Activated T-helper 2 cell treated with anti-CD3 and anti-CD28 coated beads, Interferon-gamma antibody, Interleukin-2, Interleukin-4, amounts not matched to agents 10 μg/mL and 5 μg/mL and 100 μg/mL, durations not matched to agents 14 hours and 24 hours and 36 hours (primary cell): ENCODE results near the gene DLX6. TPM values are rescaled to one million over a fixed set of nuclear protein-coding genes. Genes with fewer than 3 reads are reported as not detected.

Experiments used
- DNase-seq: peaks from one replicate; pipeline ENCODE4 v3.0.0; 2021; ENCODE audit warnings: low spot score
- H3K27ac Mint-ChIP-seq: one replicate; pipeline ENCODE4 v1.8.0; 2021; ENCODE audit warnings: mixed read lengths
- H3K27me3 Mint-ChIP-seq: one replicate; pipeline ENCODE4 v1.8.0; 2021; ENCODE audit warnings: low read depth, mixed read lengths
- H3K36me3 Mint-ChIP-seq: one replicate; pipeline ENCODE4 v1.8.0; 2021; ENCODE audit warnings: low read depth, mixed read lengths
- H3K4me1 Mint-ChIP-seq: one replicate; pipeline ENCODE4 v1.8.0; 2021; ENCODE audit warnings: low read depth, mixed read lengths
- H3K4me3 Mint-ChIP-seq: one replicate; pipeline ENCODE4 v1.8.0; 2021; ENCODE audit warnings: low read depth, mild to moderate bottlenecking, moderate library complexity, mixed read lengths
- H3K9me3 Mint-ChIP-seq: one replicate; pipeline ENCODE4 v1.8.0; 2021; ENCODE audit warnings: mixed read lengths
- intact Hi-C: fragments of 100-400 bp; cut with micrococcal nuclease; formaldehyde crosslinking; loops from one replicate; pipeline ENCODE4 v1.15.1; 2023
- total RNA-seq: library from RNA; stranded (reverse); gene quantifications from 2 replicates; pipeline ENCODE4 v1.2.3, GENCODE V29; 2022

Gene DLX6
- total RNA-seq, 1 donor from 2014 or later, result not detected

GRCh38 chr7:97017192-97018125 is 12.1 kb downstream of the DLX6 start:
- H3K4me3 Mint-ChIP-seq, result no peak overlapping the region
- peaks cover 6% of the 10 kb centered on the region for H3K4me1 Mint-ChIP-seq
- no peaks in the 10 kb centered on the region for H3K9me3 Mint-ChIP-seq
- DNase-seq, result no peak
- H3K27ac Mint-ChIP-seq, result no peak overlapping the region
- H3K36me3 Mint-ChIP-seq, result no peaks in the 10 kb centered on the region
- H3K27me3 Mint-ChIP-seq, result peaks cover 92% of the 10 kb centered on the region
- intact Hi-C loops, result no loop called here

DNA sequence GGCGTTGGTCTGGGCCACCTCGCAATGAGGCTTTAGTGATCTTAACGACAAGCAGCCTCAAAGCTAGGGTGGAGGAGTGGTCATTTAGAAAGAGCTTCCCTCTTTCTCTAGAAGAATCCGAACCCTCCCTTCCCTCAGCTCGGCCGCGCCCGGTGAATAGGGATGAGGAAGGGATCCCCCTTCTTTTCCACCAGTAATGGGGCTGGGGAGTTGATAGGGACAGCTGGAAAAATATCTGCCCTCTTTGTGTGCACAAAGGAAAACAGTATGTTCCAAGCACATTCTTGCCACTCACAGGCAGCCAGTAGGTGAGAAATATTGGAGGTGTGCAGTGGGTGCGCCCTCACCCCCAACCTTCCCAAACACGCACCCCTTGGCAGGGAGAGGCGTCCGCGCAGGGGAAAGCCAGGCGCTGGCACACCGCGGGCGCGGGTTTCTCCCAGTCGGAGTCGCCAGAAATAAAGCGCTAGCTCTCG is 12.8 kb downstream of the DLX6 start:
- H3K4me1 Mint-ChIP-seq, result peaks cover 7% of the 10 kb centered on the region
- H3K9me3 Mint-ChIP-seq, result no peaks in the 10 kb centered on the region
- peaks cover 92% of the 10 kb centered on the region for H3K27me3 Mint-ChIP-seq
- H3K4me3 Mint-ChIP-seq, result no peak overlapping the region
- no peak for DNase-seq
- H3K27ac Mint-ChIP-seq, result no peak overlapping the region
- H3K36me3 Mint-ChIP-seq, result no peaks in the 10 kb centered on the region
- intact Hi-C loops, result no loop called here

DNA sequence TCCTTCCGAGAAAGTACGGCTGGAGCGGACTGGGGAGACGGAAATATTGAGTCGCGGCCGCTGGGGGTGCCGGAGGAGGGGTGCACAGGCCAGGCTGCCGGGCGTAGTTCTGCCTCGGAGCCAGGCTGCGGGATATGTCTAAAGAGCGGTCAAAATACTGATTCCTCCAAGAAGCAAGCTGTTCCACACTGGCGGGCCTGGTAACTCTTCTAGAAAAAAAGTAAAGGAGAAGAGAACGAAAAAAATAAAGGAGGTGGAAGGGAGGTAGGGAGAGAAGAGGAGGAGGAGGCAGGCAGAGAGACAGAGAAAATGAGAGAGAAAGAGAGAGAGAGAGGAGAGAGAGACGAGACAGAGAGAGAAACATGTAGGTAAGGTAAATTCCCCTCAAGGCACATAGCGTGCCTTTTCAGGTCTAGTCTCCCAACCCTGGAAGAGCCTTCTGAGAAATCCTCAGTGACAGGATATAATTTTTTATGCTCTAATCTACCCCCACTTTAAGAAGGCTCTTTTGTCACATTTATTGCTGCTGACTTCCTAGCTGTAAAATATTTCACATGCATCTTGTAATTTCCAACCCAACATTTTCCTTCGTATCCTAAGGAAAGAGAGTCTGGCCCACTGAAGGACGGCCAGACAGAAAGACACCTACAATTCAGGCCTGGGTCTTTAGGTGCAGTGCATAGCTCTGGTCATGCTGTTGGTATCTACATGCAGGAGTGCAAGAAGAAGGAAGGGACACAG is 13.6 kb downstream of the DLX6 start:
- Mint-ChIP-seq H3K4me1 (peaks cover 8% of the 10 kb centered on the region), H3K27ac (no peak overlapping the region), H3K36me3 (no peaks in the 10 kb centered on the region), H3K9me3 (no peaks in the 10 kb centered on the region), H3K27me3 (peaks cover 92% of the 10 kb centered on the region), H3K4me3 (no peak overlapping the region)
- intact Hi-C loops, result no loop called here
- no peak for DNase-seq

DNA sequence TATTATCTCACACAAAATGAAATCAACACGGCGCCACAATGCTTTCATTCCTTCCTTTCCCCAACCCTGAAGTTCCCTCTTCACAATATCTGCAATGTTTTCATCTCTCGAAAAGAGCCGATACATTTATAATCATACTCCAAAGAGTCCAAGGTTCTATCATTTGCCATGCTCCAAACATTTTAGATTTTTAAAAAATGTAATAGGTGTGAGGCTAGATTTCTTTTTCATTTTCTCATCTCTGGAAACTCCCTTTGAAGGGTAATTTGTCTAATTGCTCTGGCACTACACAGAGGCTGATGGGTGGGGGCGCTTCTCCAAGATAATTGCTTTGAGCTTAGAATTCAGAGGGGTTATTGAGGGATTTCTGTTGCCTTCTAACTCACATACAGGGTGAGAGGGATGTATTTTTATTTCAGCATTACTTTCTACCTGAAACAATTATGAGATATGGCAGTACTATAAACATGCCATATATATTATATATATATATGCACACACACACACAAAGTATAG is 14.4 kb downstream of the DLX6 start:
- DNase-seq, result no peak
- H3K4me1 Mint-ChIP-seq, result peaks cover 12% of the 10 kb centered on the region
- intact Hi-C loops, result loop anchor here (10.0 kb wide), 1 partner anchor 1595 kb away; the partner anchor contains the start of gene NPTX2
- no peaks in the 10 kb centered on the region for H3K9me3 Mint-ChIP-seq
- H3K36me3 Mint-ChIP-seq, result peaks cover 3% of the 10 kb centered on the region
- no peak overlapping the region for H3K4me3 Mint-ChIP-seq
- peaks cover 92% of the 10 kb centered on the region for H3K27me3 Mint-ChIP-seq
- H3K27ac Mint-ChIP-seq, result no peak overlapping the region

GRCh38 chr7:97020601-97020995 is 15.2 kb downstream of the DLX6 start:
- Mint-ChIP-seq H3K27me3 (peaks cover 91% of the 10 kb centered on the region), H3K36me3 (peaks cover 3% of the 10 kb centered on the region), H3K4me1 (peaks cover 12% of the 10 kb centered on the region), H3K4me3 (no peak overlapping the region), H3K9me3 (no peaks in the 10 kb centered on the region), H3K27ac (no peak overlapping the region)
- DNase-seq, result no peak
- intact Hi-C loops, result loop anchor here (10.0 kb wide), 1 partner anchor 1594 kb away; the partner anchor contains the start of gene NPTX2

GRCh38 chr7:97020996-97021746 is 15.8 kb downstream of the DLX6 start:
- H3K27me3 Mint-ChIP-seq, result peaks cover 91% of the 10 kb centered on the region
- DNase-seq, result no peak
- intact Hi-C loops, result loop anchor here (1.0 to 10.0 kb wide), 2 partner anchors 8 to 1594 kb away; partner anchors contain the start of gene NPTX2
- H3K27ac Mint-ChIP-seq, result no peak overlapping the region
- no peak overlapping the region for H3K4me3 Mint-ChIP-seq
- peaks cover 15% of the 10 kb centered on the region for H3K4me1 Mint-ChIP-seq
- H3K36me3 Mint-ChIP-seq, result peaks cover 3% of the 10 kb centered on the region
- no peaks in the 10 kb centered on the region for H3K9me3 Mint-ChIP-seq

- intact Hi-C loops, result loop anchor here (1.0 to 10.0 kb wide), 4 partner anchors 9 to 1593 kb away; partner anchors contain the start of gene NPTX2
- no peak for DNase-seq
Observed at GRCh38 chr7:97021747-97022490, 16.6 kb downstream of the DLX6 start.

GRCh38 chr7:97022491-97023306 is 17.3 kb downstream of the DLX6 start:
- peaks cover 3% of the 10 kb centered on the region for H3K36me3 Mint-ChIP-seq
- H3K9me3 Mint-ChIP-seq, result no peaks in the 10 kb centered on the region
- no peak overlapping the region for H3K27ac Mint-ChIP-seq
- H3K4me1 Mint-ChIP-seq, result peaks cover 23% of the 10 kb centered on the region
- peaks cover 92% of the 10 kb centered on the region for H3K27me3 Mint-ChIP-seq
- no peak overlapping the region for H3K4me3 Mint-ChIP-seq
- intact Hi-C loops, result loop anchor here (1.0 to 10.0 kb wide), 3 partner anchors 18 to 1592 kb away; partner anchors contain the start of gene NPTX2
- DNase-seq, result no peak

More at GRCh38 chr7:97021747-97022490, 16.6 kb downstream of the DLX6 start:
- peaks cover 3% of the 10 kb centered on the region for H3K36me3 Mint-ChIP-seq
- H3K4me3 Mint-ChIP-seq, result no peak overlapping the region
- H3K4me1 Mint-ChIP-seq, result peaks cover 18% of the 10 kb centered on the region
- no peaks in the 10 kb centered on the region for H3K9me3 Mint-ChIP-seq
- H3K27me3 Mint-ChIP-seq, result peaks cover 92% of the 10 kb centered on the region
- H3K27ac Mint-ChIP-seq, result no peak overlapping the region

- Mint-ChIP-seq H3K4me1 (peaks cover 23% of the 10 kb centered on the region), H3K27me3 (peaks cover 83% of the 10 kb centered on the region), H3K36me3 (peaks cover 3% of the 10 kb centered on the region), H3K4me3 (no peak within 1 kb of the TSS), H3K9me3 (no peaks in the 10 kb centered on the region), H3K27ac (peak within 1 kb of the TSS; percentile 53)
- intact Hi-C loops, result loop anchor here (10.0 kb wide), 1 partner anchor 1590 kb away; the partner anchor contains the start of gene NPTX2
- DNase-seq, result no peak
Observed at GRCh38 chr7:97024209-97025129, 19.1 kb downstream of the DLX6 start, which contains the start of gene DLX5. Gene DLX5, minus strand, starts transcription at chr7:97024831. Its CDS starts 208 bp downstream, at chr7:97024623.

DNA sequence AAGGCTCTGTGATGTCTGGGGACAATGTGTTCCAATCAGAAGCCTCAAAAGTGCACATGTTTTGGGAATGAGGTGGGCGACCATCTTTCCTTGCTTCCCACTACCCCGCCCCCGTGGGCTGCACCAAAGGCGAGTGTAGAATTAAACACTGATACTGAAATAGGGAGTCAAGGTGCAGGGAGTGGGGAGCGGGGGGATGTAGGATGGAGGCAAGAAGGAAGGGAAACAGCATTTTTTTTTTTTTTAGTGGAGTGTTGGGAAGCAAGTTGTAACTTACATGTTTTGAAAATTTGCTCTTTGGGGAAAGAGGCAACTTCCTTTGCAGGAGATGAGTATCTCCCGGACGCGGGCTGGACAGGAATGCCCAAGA is 19.8 kb downstream of the DLX6 start:
- Mint-ChIP-seq H3K36me3 (peaks cover 3% of the 10 kb centered on the region), H3K4me1 (peaks cover 23% of the 10 kb centered on the region), H3K27ac (no peak overlapping the region), H3K4me3 (no peak overlapping the region), H3K27me3 (peaks cover 79% of the 10 kb centered on the region), H3K9me3 (no peaks in the 10 kb centered on the region)
- no peak for DNase-seq
- intact Hi-C loops, result loop anchor here (10.0 kb wide), 1 partner anchor 1590 kb away; the partner anchor contains the start of gene NPTX2
